Spleen (tissue), 11 donors: ENCODE results near the gene LPP. TPM values are rescaled to one million over a fixed set of nuclear protein-coding genes. Genes with fewer than 3 reads are reported as not detected.
A peak's percentile ranks its signal among the peaks of the same experiment; 100 is the strongest.

Experiments used
- DNase-seq: peaks from one replicate; pipeline ENCODE4 v3.0.0-alpha.2; 2020
- H3K27ac ChIP-seq, 8 donors: fragments of 200-600 bp; sonication (generic) in 7 of 8; 1 replicate in 4 of 8; 2 replicates in 4 of 8; pipeline versions ENCODE4 v1.5.0 to v1.8.0; 2016 to 2021; ENCODE audit warnings: inconsistent platforms in 4 of 8, mild to moderate bottlenecking in 4 of 8, moderate library complexity in 1 of 8
- H3K27me3 ChIP-seq, 7 donors: fragments of 200-600 bp; sonication (generic) in 6 of 7; replicated peaks in 1 of 7; 1 replicate in 4 of 7; 2 replicates in 3 of 7; pipeline versions ENCODE4 v1.5.0 to v1.8.0; 2016 to 2021; ENCODE audit warnings: inconsistent platforms in 3 of 7, mild to moderate bottlenecking in 1 of 7
- H3K36me3 ChIP-seq, 6 donors: fragments of 200-600 bp; sonication (generic) in 5 of 6; 1 replicate in 4 of 6; 2 replicates in 2 of 6; pipeline versions ENCODE4 v1.5.0 to v1.8.0; 2016 to 2021; ENCODE audit warnings: inconsistent platforms in 2 of 6
- H3K4me1 ChIP-seq, 6 donors: fragments of 200-600 bp; sonication (generic) in 5 of 6; 1 replicate in 3 of 6; 2 replicates in 3 of 6; pipeline versions ENCODE4 v1.5.0 to v1.8.0; 2016 to 2021; ENCODE audit warnings: inconsistent platforms in 3 of 6
- H3K4me3 ChIP-seq, 8 donors: fragments of 200-600 bp; sonication (generic) in 7 of 8; 1 replicate in 4 of 8; 2 replicates in 4 of 8; pipeline versions ENCODE4 v1.5.0 to v1.8.0; 2016 to 2021; ENCODE audit warnings: inconsistent platforms in 4 of 8, mild to moderate bottlenecking in 4 of 8, moderate library complexity in 2 of 8
- H3K9me3 ChIP-seq, 8 donors: fragments of 200-600 bp; sonication (generic) in 7 of 8; 1 replicate in 4 of 8; 2 replicates in 4 of 8; pipeline versions ENCODE4 v1.5.0 to v1.8.0; 2016 to 2021; ENCODE audit warnings: inconsistent platforms in 4 of 8
- CTCF ChIP-seq, 11 experiments: fragments of 200-600 bp in 7 of 11; fragments of 450-650 bp in 4 of 11; sonication (generic) in 4 of 11; IDR thresholded peaks in 8 of 11; conservative IDR thresholded peaks in 3 of 11; 1 replicate in 7 of 11; 2 replicates in 4 of 11; pipeline versions ENCODE4 v1.4.0 to v1.8.0; 2016 to 2021; ENCODE audit warnings: antibody characterized with exemption in 11 of 11, inconsistent platforms in 4 of 11, mild to moderate bottlenecking in 1 of 11
- POLR2A ChIP-seq, 3 donors: fragments of 450-650 bp; IDR thresholded peaks; one replicate each; pipeline ENCODE4 v1.5.1; 2017; ENCODE audit warnings: antibody characterized with exemption in 3 of 3, mild to moderate bottlenecking in 1 of 3
- POLR2AphosphoS5 ChIP-seq, 3 donors: sonication (generic); formaldehyde crosslinking; IDR thresholded peaks; one replicate each; pipeline ENCODE4 v1.5.1; 2017; ENCODE audit warnings: antibody characterized with exemption in 3 of 3
- WGBS, 5 donors: extraction: QIAGEN DNeasy Blood & Tissue Kit in 3 of 5; methylation state at CpG; one replicate each; pipeline versions ENCODE4 v1.1.5 to v1.1.7; 2013 to 2018; 5-methylcytosine and 5-hydroxymethylcytosine counted together
- intact Hi-C: fragments of 100-400 bp; cut with DNase I; formaldehyde crosslinking; loops from one replicate; pipeline ENCODE4 v1.15.0; 2023; ENCODE audit warnings: low total_unique reads
- polyA plus RNA-seq, 3 donors: library from polyadenylated mRNA; stranded (reverse); fragments of 200-250 nt; gene quantifications; one replicate each; pipeline ENCODE4 v1.2.1, GENCODE V29; 2013
- total RNA-seq, 7 donors: library from RNA; depleted of rRNA in 3 of 7; stranded (reverse); fragments of >200 nt in 3 of 7; fragmentation: NEBNext Ultra II Directional in 4 of 7; extraction: Animal tissue kit (Norgen Biotek cat#: 25700) in 4 of 7; gene quantifications; one replicate each; pipeline versions ENCODE4 v1.1.0 to v1.2.1, GENCODE V29; 2016 to 2021
- donor health status: healthy with polysubstance abuse.
- donor health status: DM: no; HTN: no; CAD: no; lungs with moderate emphysema.
- donor health status: DM: no; HTN: no; CAD: no.
- donor health status: Bipolar disorder and iron deficiency.
- donor health status: healthy.
- donor health status: DM: no; HTN: no; CAD: no.
- donor health status: DM: yes; HTN: yes; CAD: no.

The LPP gene
- total and polyA plus RNA-seq, 10 donors: 2.4 to 270 (median 156) TPM

DNA sequence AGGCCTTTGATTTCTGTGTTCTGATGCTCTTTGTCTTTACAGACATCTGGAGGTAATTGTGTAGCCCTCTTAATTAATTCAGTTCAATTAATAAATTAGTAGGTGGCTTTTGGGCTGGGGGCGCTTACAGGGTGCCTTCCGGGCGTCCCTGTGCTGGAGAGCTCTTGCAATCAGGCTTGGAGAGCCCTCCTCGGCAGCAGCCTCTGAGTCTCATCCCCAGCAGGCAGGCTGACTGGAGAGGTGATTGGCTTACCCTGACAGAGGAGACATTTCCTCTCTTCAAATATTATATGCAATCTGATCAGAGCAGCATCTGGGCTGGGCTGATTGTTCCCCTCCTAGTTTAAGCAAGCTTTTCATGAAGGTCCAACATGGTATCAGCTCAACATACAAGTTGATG is 250.7 kb downstream of the LPP start:
- intact Hi-C loops: no loop called here
- 91 to 98% (median 96%) methylated on average over 4 of the region's 4 CpGs for WGBS, 5 donors
- TF ChIP-seq POLR2AphosphoS5 (IDR thresholded peaks at IDR 0.05) (no peak), CTCF (IDR thresholded peaks at IDR 0.05 in 8 of 11, conservative IDR thresholded peaks at IDR 0.05 in 3 of 11) (no peak), POLR2A (IDR thresholded peaks at IDR 0.05) (no peak)

GRCh38 chr3:188407158-188407880 is 253.4 kb downstream of the LPP start:
- Histone ChIP-seq H3K4me1 (peaks cover 0 to 29% (median 12%) of the 10 kb centered on the region in 6 donors), H3K4me3 (no peak overlapping the region), H3K27me3 (no peaks in the 10 kb centered on the region), H3K9me3 (no peaks in the 10 kb centered on the region), H3K27ac (no peak overlapping the region), H3K36me3 (peaks cover 0 to 31% (median 10%) of the 10 kb centered on the region in 6 donors)
- intact Hi-C loops: no loop called here
- TF ChIP-seq CTCF (IDR thresholded peaks at IDR 0.05 in 8 of 11, conservative IDR thresholded peaks at IDR 0.05 in 3 of 11): no peak
- no peak for TF ChIP-seq POLR2AphosphoS5 (IDR thresholded peaks at IDR 0.05)
- no peak for TF ChIP-seq POLR2A (IDR thresholded peaks at IDR 0.05)
- DNase-seq: no peak
- WGBS, 5 donors: 66 to 72% (median 70%) methylated on average over 6 of the region's 6 CpGs

More for the DNA sequence above, 250.7 kb downstream of the LPP start:
- DNase-seq: peak; percentile 64
- H3K9me3 ChIP-seq: no peaks in the 10 kb centered on the region
- H3K4me3 ChIP-seq: no peak overlapping the region
- H3K36me3 ChIP-seq: peaks cover 0 to 31% (median 10%) of the 10 kb centered on the region in 6 donors
- peaks cover 11 to 54% (median 26%) of the 10 kb centered on the region in 6 donors for H3K4me1 ChIP-seq
- H3K27me3 ChIP-seq: no peaks in the 10 kb centered on the region
- H3K27ac ChIP-seq: no peak overlapping the region

GRCh38 chr3:188408831-188409230 is 254.9 kb downstream of the LPP start:
- no peaks in the 10 kb centered on the region for H3K9me3 ChIP-seq
- no peak overlapping the region for H3K4me3 ChIP-seq
- H3K27ac ChIP-seq: no peak overlapping the region
- intact Hi-C loops: no loop called here
- peaks cover 0 to 14% (median under 1%) of the 10 kb centered on the region in 6 donors for H3K4me1 ChIP-seq
- DNase-seq: no peak
- peaks cover 0 to 31% (median 10%) of the 10 kb centered on the region in 6 donors for H3K36me3 ChIP-seq
- WGBS, 5 donors: 90 to 94% (median 90%) methylated on average over 3 of the region's 3 CpGs
- TF ChIP-seq CTCF (IDR thresholded peaks at IDR 0.05 in 8 of 11, conservative IDR thresholded peaks at IDR 0.05 in 3 of 11) (no peak), POLR2AphosphoS5 (IDR thresholded peaks at IDR 0.05) (no peak), POLR2A (IDR thresholded peaks at IDR 0.05) (no peak)
- H3K27me3 ChIP-seq: no peaks in the 10 kb centered on the region

- Histone ChIP-seq H3K4me1 (peaks cover 0 to 4% (median 1%) of the 10 kb centered on the region in 6 donors), H3K4me3 (no peak overlapping the region), H3K27me3 (no peaks in the 10 kb centered on the region), H3K9me3 (no peaks in the 10 kb centered on the region), H3K27ac (no peak overlapping the region), H3K36me3 (peaks cover 0 to 21% (median 6%) of the 10 kb centered on the region in 6 donors)
- TF ChIP-seq CTCF (IDR thresholded peaks at IDR 0.05 in 8 of 11, conservative IDR thresholded peaks at IDR 0.05 in 3 of 11) (no peak), POLR2AphosphoS5 (IDR thresholded peaks at IDR 0.05) (no peak), POLR2A (IDR thresholded peaks at IDR 0.05) (no peak)
- WGBS, 5 donors: 86 to 95% (median 92%) methylated on average over 2 of the region's 2 CpGs
- intact Hi-C loops: no loop called here
- no peak for DNase-seq
Observed at GRCh38 chr3:188411750-188412149, 257.8 kb downstream of the LPP start.
